Renal cortical epithelial cell (primary cell): Measurements from ENCODE around the gene NEFH. TPM values are rescaled to one million over a fixed set of nuclear protein-coding genes. Genes with fewer than 3 reads are reported as not detected.

Experiments used
- total RNA-seq: library from RNA; depleted of rRNA; stranded (reverse); fragments of >200 nt; gene quantifications from 2 replicates; pipeline ENCODE4 v1.2.3, GENCODE V29; 2014

The NEFH gene
- total RNA-seq, 1 donor from 2014 or later: 0.15 TPM

Other genes starting within 250 kb of the NEFH start
- 12.9 and 19.3 TPM in 2 replicates for gene RHBDD3, start 212.2 kb upstream of the NEFH start, total RNA-seq
- 131 and 148 TPM in 2 replicates for gene EWSR1, start 211.9 kb upstream of the NEFH start, total RNA-seq
- 8.0 and 18.7 TPM in 2 replicates for gene GAS2L1, start 173.6 kb upstream of the NEFH start, total RNA-seq
- gene RASL10A, start 164.5 kb upstream of the NEFH start, total RNA-seq: 0.15 TPM in 1 of 2 replicates, not detected in the other
- gene AP1B1, start 91.6 kb upstream of the NEFH start, total RNA-seq: 66.5 and 96.6 TPM in 2 replicates
- not detected in 2 replicates for gene RFPL1, start 41.6 kb upstream of the NEFH start, total RNA-seq
- 47.8 and 76.3 TPM in 2 replicates for gene THOC5, start 73.5 kb downstream of the NEFH start, total RNA-seq
- gene NIPSNAP1, start 100.9 kb downstream of the NEFH start, total RNA-seq: 77.6 and 109 TPM in 2 replicates
- 213 and 372 TPM in 2 replicates for gene NF2, start 123.4 kb downstream of the NEFH start, total RNA-seq
- 0.10 TPM in 1 of 2 replicates, not detected in the other for gene CABP7, start 239.8 kb downstream of the NEFH start, total RNA-seq